Retinal pigment epithelial cell (primary cell): ENCODE results near the gene TTF2.

Experiments
- DNase-seq: peaks from one replicate; pipeline ENCODE4 v3.0.0-alpha.2; 2010; ENCODE audit warnings: low read depth
- H3K4me3 ChIP-seq: 2 replicates; pipeline ENCODE4 v1.5.1; 2011; ENCODE audit warnings: mild to moderate bottlenecking, low read length, control low read depth, moderate library complexity
- CTCF ChIP-seq: conservative IDR thresholded peaks from 2 replicates; pipeline ENCODE4 v1.5.1; 2011; ENCODE audit warnings: low read depth, low read length, control low read depth, inconsistent platforms

TTF2 gene

DNA sequence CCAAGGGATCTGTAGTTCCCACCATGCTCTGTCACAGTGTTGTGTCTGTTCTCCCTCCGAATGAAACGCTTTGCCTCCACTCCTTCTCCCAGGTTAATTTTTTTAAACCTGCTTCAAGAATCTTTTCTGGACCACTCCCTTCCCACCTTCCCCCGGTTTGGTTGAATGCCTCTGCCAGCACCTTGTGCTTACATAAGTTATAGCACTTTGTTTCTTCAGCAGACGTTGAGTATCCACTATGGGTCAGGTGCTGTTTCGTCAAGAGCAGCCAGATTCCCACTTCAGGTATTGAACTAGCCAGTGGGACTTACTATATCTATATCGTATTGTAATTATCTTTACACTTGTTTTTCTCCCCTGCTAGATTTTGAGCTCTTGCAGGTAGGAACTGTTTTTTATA lies 27.6 kb downstream of the TTF2 start:
- DNase-seq, result no peak
- no peak overlapping the region for H3K4me3 ChIP-seq
- no peak for TF ChIP-seq CTCF

- no peak for DNase-seq
- no peak overlapping the region for H3K4me3 ChIP-seq
- TF ChIP-seq CTCF, result no peak
These were observed 29.9 kb downstream of the TTF2 start for GRCh38 chr1:117089996-117090395.

DNA sequence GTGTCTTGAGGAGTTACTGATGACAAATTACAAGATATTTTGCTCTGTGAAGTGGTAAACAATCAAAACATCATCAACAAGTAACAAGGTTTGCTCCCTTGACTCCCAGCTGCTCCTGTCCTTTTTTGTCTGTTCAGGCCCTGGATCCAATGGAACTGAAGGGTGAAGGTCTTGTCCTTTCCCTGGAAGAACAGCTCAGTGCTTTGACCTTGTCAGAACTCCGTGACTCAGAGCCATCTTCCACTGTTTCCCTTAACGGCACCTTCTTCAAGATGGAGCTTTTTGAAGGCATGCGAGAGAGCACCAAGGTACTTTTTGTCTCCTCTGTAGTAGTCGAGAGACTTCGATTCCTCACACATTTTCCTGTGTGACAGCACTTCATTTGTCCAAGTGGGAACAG lies 32.5 kb downstream of the TTF2 start:
- DNase-seq, result no peak
- no peak for TF ChIP-seq CTCF
- H3K4me3 ChIP-seq, result no peak overlapping the region

GRCh38 chr1:117093091-117093534 lies 33.0 kb downstream of the TTF2 start:
- DNase-seq, result peak; percentile 97
- no peak overlapping the region for H3K4me3 ChIP-seq
- no peak for TF ChIP-seq CTCF

- no peak for DNase-seq
- peak; percentile 55 for TF ChIP-seq CTCF
- no peak overlapping the region for H3K4me3 ChIP-seq
These were observed 33.9 kb downstream of the TTF2 start for GRCh38 chr1:117093870-117094621.

DNA sequence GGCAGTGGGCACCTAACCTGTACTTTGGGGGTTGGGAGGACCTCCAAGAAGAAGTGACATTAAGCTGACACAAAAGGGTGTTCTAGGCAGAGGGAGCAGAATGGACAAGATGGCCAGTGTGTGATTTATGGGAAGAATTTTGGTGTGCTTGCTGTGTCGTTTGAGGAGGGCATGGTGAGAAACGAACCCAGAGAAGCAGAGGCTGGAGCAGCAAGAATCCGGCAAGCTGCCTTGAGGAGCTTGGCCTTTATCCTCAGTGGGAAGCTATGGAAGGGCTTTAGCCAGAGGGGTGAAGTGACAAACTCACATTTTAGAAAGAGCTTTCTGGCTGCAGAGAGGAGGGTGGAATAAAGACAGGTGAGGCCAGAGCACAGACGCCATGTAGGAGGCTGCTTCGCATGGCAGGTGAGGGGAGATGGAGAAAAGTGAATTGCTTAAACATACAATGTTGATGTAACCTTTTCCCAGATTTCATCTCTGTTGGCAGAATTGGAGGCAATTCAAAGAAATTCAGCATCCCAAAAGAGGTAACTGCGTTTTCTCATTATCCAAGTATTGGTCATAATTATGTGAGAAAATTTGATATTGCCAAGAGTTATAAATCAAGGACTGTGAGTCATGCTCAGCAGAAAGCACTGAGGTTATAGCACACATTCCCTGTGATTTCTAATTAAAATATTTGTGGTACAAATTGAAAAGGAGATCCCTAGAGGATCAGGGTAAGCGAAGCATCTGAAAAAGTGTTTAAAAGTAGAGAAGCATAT lies 34.9 kb downstream of the TTF2 start:
- TF ChIP-seq CTCF, result no peak
- no peak overlapping the region for H3K4me3 ChIP-seq
- DNase-seq, result peak; percentile 80
